ENCODE data around the gene RMP24.
"Not testable (repeated sequence)": the region's sequence is repeated elsewhere in the genome, so short reads cannot be mapped to it uniquely, and the experiment has no call there.

Gene RMP24

GRCh38 chr18:35948080-35948479 is 24.4 kb upstream of the RMP24 start:
- Histone ChIP-seq H3K4me1 (ENCODE audit: insufficient read depth, low read length) (peaks cover 9% of the 10 kb centered on the region), H3K9me3 (ENCODE audit: control insufficient read depth, insufficient read depth, low read length) (no peaks in the 10 kb centered on the region; the same call in 1 of the 2 replicates), H3K9ac (ENCODE audit: low read depth, low read length) (peak overlapping the region; percentile 98; the same call in 1 of the 2 replicates), H3K36me3 (ENCODE audit: insufficient read depth, low read length) (0 out of 2 replicates have a peak, but pooled peaks cover 6% of the 10 kb centered on the region)

GRCh38 chr18:35949090-35949489 is 23.4 kb upstream of the RMP24 start:
- Histone ChIP-seq H3K36me3 (ENCODE audit: insufficient read depth, low read length) (0 out of 2 replicates have a peak, but pooled peaks cover 6% of the 10 kb centered on the region), H3K4me1 (ENCODE audit: insufficient read depth, low read length) (peaks cover 9% of the 10 kb centered on the region), H3K9ac (ENCODE audit: low read depth, low read length) (peak overlapping the region; percentile 98), H3K9me3 (ENCODE audit: control insufficient read depth, insufficient read depth, low read length) (no peaks in the 10 kb centered on the region; the same call in 1 of the 2 replicates)

GRCh38 chr18:35949903-35950627 is 22.4 kb upstream of the RMP24 start:
- Histone ChIP-seq H3K36me3 (ENCODE audit: insufficient read depth, low read length) (no peaks in the 10 kb centered on the region), H3K9ac (ENCODE audit: low read depth, low read length) (peak overlapping the region; percentile 98), H3K9me3 (ENCODE audit: control insufficient read depth, insufficient read depth, low read length) (no peaks in the 10 kb centered on the region; the same call in 1 of the 2 replicates), H3K4me1 (ENCODE audit: insufficient read depth, low read length) (peaks cover 9% of the 10 kb centered on the region)

GRCh38 chr18:35950628-35950982 is 21.9 kb upstream of the RMP24 start:
- no peaks in the 10 kb centered on the region; the same call in 1 of the 2 replicates for H3K9me3 ChIP-seq (ENCODE audit: control insufficient read depth, insufficient read depth, low read length)
- H3K9ac ChIP-seq (ENCODE audit: low read depth, low read length) = peak overlapping the region; percentile 98
- H3K4me1 ChIP-seq (ENCODE audit: insufficient read depth, low read length) = peaks cover 9% of the 10 kb centered on the region
- no peaks in the 10 kb centered on the region for H3K36me3 ChIP-seq (ENCODE audit: insufficient read depth, low read length)

GRCh38 chr18:35953688-35954087 is 18.8 kb upstream of the RMP24 start:
- no peak overlapping the region for H3K9ac ChIP-seq (ENCODE audit: low read depth, low read length)
- H3K36me3 ChIP-seq (ENCODE audit: insufficient read depth, low read length) = no peaks in the 10 kb centered on the region
- H3K4me1 ChIP-seq (ENCODE audit: insufficient read depth, low read length) = peaks cover 5% of the 10 kb centered on the region; the same call in 1 of the 2 replicates
- peaks cover 4% of the 10 kb centered on the region for H3K9me3 ChIP-seq (ENCODE audit: control insufficient read depth, insufficient read depth, low read length)

GRCh38 chr18:35956226-35956625 is 16.3 kb upstream of the RMP24 start:
- H3K9me3 ChIP-seq (ENCODE audit: control insufficient read depth, insufficient read depth, low read length) = peaks cover 4% of the 10 kb centered on the region
- no peaks in the 10 kb centered on the region for H3K4me1 ChIP-seq (ENCODE audit: insufficient read depth, low read length)
- no peak overlapping the region for H3K9ac ChIP-seq (ENCODE audit: low read depth, low read length)
- H3K36me3 ChIP-seq (ENCODE audit: insufficient read depth, low read length) = no peaks in the 10 kb centered on the region

- Histone ChIP-seq H3K9ac (ENCODE audit: low read depth, low read length) (no peak overlapping the region), H3K36me3 (ENCODE audit: insufficient read depth, low read length) (no peaks in the 10 kb centered on the region), H3K4me1 (ENCODE audit: insufficient read depth, low read length) (no peaks in the 10 kb centered on the region), H3K9me3 (ENCODE audit: control insufficient read depth, insufficient read depth, low read length) (no peaks in the 10 kb centered on the region; the same call in 1 of the 2 replicates)
Measured at GRCh38 chr18:35962320-35962719, 10.2 kb upstream of the RMP24 start.

- Histone ChIP-seq H3K9ac (ENCODE audit: low read depth, low read length) (no peak overlapping the region), H3K9me3 (ENCODE audit: control insufficient read depth, insufficient read depth, low read length) (no peaks in the 10 kb centered on the region; the same call in 1 of the 2 replicates), H3K4me1 (ENCODE audit: insufficient read depth, low read length) (no peaks in the 10 kb centered on the region), H3K36me3 (ENCODE audit: insufficient read depth, low read length) (no peaks in the 10 kb centered on the region)
Measured at GRCh38 chr18:35964319-35964718, 8.2 kb upstream of the RMP24 start.

GRCh38 chr18:35967866-35968265 is 4.6 kb upstream of the RMP24 start:
- H3K9ac ChIP-seq (ENCODE audit: low read depth, low read length); H3K4me1 ChIP-seq (ENCODE audit: insufficient read depth, low read length); H3K9me3 ChIP-seq (ENCODE audit: control insufficient read depth, insufficient read depth, low read length); H3K36me3 ChIP-seq (ENCODE audit: insufficient read depth, low read length): not testable (repeated sequence)

GRCh38 chr18:35968278-35968880 is 4.1 kb upstream of the RMP24 start:
- Histone ChIP-seq H3K9me3 (ENCODE audit: control insufficient read depth, insufficient read depth, low read length) (no peaks in the 10 kb centered on the region; the same call in 1 of the 2 replicates), H3K9ac (ENCODE audit: low read depth, low read length) (no peak overlapping the region), H3K4me1 (ENCODE audit: insufficient read depth, low read length) (no peaks in the 10 kb centered on the region), H3K36me3 (ENCODE audit: insufficient read depth, low read length) (no peaks in the 10 kb centered on the region)

- Histone ChIP-seq H3K36me3 (ENCODE audit: insufficient read depth, low read length) (no peaks in the 10 kb centered on the region), H3K4me1 (ENCODE audit: insufficient read depth, low read length) (no peaks in the 10 kb centered on the region), H3K9me3 (ENCODE audit: control insufficient read depth, insufficient read depth, low read length) (no peaks in the 10 kb centered on the region; the same call in 1 of the 2 replicates), H3K9ac (ENCODE audit: low read depth, low read length) (no peak overlapping the region)
Measured at GRCh38 chr18:35969676-35970075, 2.8 kb upstream of the RMP24 start.

GRCh38 chr18:35971661-35972196 is 750 bp upstream of the RMP24 start:
- Histone ChIP-seq H3K36me3 (ENCODE audit: insufficient read depth, low read length) (peaks cover 13% of the 10 kb centered on the region), H3K4me1 (ENCODE audit: insufficient read depth, low read length) (no peaks in the 10 kb centered on the region), H3K9me3 (ENCODE audit: control insufficient read depth, insufficient read depth, low read length) (no peaks in the 10 kb centered on the region; the same call in 1 of the 2 replicates)

GRCh38 chr18:35973650-35974049 is 1.2 kb downstream of the RMP24 start:
- H3K36me3 ChIP-seq (ENCODE audit: insufficient read depth, low read length) = peaks cover 24% of the 10 kb centered on the region
- no peaks in the 10 kb centered on the region; the same call in 1 of the 2 replicates for H3K9me3 ChIP-seq (ENCODE audit: control insufficient read depth, insufficient read depth, low read length)
- peak overlapping the region; percentile 86; the same call in 1 of the 2 replicates for H3K9ac ChIP-seq (ENCODE audit: low read depth, low read length)
- H3K4me1 ChIP-seq (ENCODE audit: insufficient read depth, low read length) = no peaks in the 10 kb centered on the region

More at GRCh38 chr18:35971661-35972196, 750 bp upstream of the RMP24 start:
- H3K9ac ChIP-seq (ENCODE audit: low read depth, low read length) = peak overlapping the region; percentile 86

GRCh38 chr18:35974181-35974580 is 1.7 kb downstream of the RMP24 start:
- Histone ChIP-seq H3K9me3 (ENCODE audit: control insufficient read depth, insufficient read depth, low read length) (no peaks in the 10 kb centered on the region), H3K4me1 (ENCODE audit: insufficient read depth, low read length) (no peaks in the 10 kb centered on the region), H3K9ac (ENCODE audit: low read depth, low read length) (no peak overlapping the region), H3K36me3 (ENCODE audit: insufficient read depth, low read length) (peaks cover 24% of the 10 kb centered on the region)

- no peak overlapping the region for H3K9ac ChIP-seq (ENCODE audit: low read depth, low read length)
- peaks cover 28% of the 10 kb centered on the region for H3K36me3 ChIP-seq (ENCODE audit: insufficient read depth, low read length)
- no peaks in the 10 kb centered on the region for H3K4me1 ChIP-seq (ENCODE audit: insufficient read depth, low read length)
- H3K9me3 ChIP-seq (ENCODE audit: control insufficient read depth, insufficient read depth, low read length) = no peaks in the 10 kb centered on the region
Measured at GRCh38 chr18:35979112-35979511, 6.6 kb downstream of the RMP24 start.
